Tibial nerve (tissue), 4 donors: Measurements from ENCODE around the gene SRSF3. TPM values are rescaled to one million over a fixed set of nuclear protein-coding genes. Genes with fewer than 3 reads are reported as not detected.
"Not testable (repeated sequence)": the region's sequence is repeated elsewhere in the genome, so short reads cannot be mapped to it uniquely, and the experiment has no call there.

Source experiments
- DNase-seq, 2 donors: peaks; one replicate each; pipeline ENCODE4 v3.0.0-alpha.2; 2019; ENCODE audit warnings: low spot score in 2 of 2
- H3K27ac ChIP-seq, 4 donors: fragments of 200-600 bp; sonication (generic) in 3 of 4; one replicate each; pipeline ENCODE4 v1.5.1; 2017 to 2019; ENCODE audit warnings: mild to moderate bottlenecking in 1 of 4
- H3K27me3 ChIP-seq, 2 donors: fragments of 200-600 bp; sonication (generic) in 1 of 2; one replicate each; pipeline versions ENCODE4 v1.5.1 to v1.6.0; 2017 to 2019
- H3K36me3 ChIP-seq, 3 donors: fragments of 200-600 bp; sonication (generic); one replicate each; pipeline ENCODE4 v1.5.1; 2018 to 2019
- H3K4me1 ChIP-seq, 4 donors: fragments of 200-600 bp; sonication (generic) in 3 of 4; one replicate each; pipeline ENCODE4 v1.5.1; 2017 to 2019
- H3K4me3 ChIP-seq, 4 donors: fragments of 200-600 bp; sonication (generic) in 3 of 4; one replicate each; pipeline ENCODE4 v1.5.1; 2017 to 2019; ENCODE audit warnings: mild to moderate bottlenecking in 1 of 4, moderate library complexity in 1 of 4
- H3K9me3 ChIP-seq, 4 donors: fragments of 200-600 bp; sonication (generic) in 3 of 4; one replicate each; pipeline ENCODE4 v1.5.1; 2017 to 2019
- EP300 ChIP-seq, 2 donors: sonication (generic); formaldehyde crosslinking; IDR thresholded peaks; one replicate each; pipeline ENCODE4 v1.6.1; 2017; ENCODE audit warnings: antibody characterized with exemption in 2 of 2, mild to moderate bottlenecking in 1 of 2
- POLR2A ChIP-seq, 2 donors: fragments of 450-650 bp; IDR thresholded peaks; one replicate each; pipeline ENCODE4 v1.6.1; 2017; ENCODE audit warnings: antibody characterized with exemption in 2 of 2, mild to moderate bottlenecking in 2 of 2, moderate library complexity in 2 of 2
- WGBS, 2 donors: methylation state at CpG; one replicate each; pipeline ENCODE4 v1.1.5; 2018; 5-methylcytosine and 5-hydroxymethylcytosine counted together
- total RNA-seq, 4 donors: library from RNA; depleted of rRNA; stranded (reverse); fragments of >200 nt; gene quantifications; one replicate each; pipeline ENCODE4 v1.1.0, GENCODE V29; 2016
- TF ChIP-seq, protein P1 (sequence below), 5 experiments: fragments of 200-600 bp in 3 of 5; fragments of 450-650 bp in 2 of 5; sonication (generic) in 3 of 5; IDR thresholded peaks; one replicate each; pipeline ENCODE4 v1.5.1; 2016 to 2019; ENCODE audit warnings: antibody characterized with exemption in 5 of 5, mild to moderate bottlenecking in 3 of 5, moderate library complexity in 2 of 5

SRSF3 gene
- total RNA-seq, 4 donors from 2014 or later: 185 to 260 (median 221) TPM

DNA sequence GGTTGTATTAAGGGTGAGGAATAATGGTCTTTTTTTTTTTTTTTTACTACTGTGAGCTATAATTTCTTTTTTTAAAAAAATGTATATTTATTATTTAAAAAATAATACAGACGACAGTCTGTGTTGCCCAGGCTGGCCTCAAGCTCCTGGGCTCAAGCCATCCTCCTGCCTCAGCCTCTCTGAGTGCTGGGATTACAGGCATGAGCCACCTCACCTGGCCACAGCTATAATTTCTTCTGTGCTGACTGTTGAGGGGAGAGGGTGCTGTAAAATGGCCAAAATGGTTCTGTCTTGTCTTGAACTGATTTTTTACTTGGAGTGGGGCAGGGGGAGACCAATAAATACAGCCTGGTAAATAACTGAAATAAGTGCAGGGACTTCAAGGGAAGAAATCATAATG, 3.6 kb downstream of the SRSF3 start:
- DNase-seq: no peak
- H3K9me3 ChIP-seq: no peaks in the 10 kb centered on the region
- peak overlapping the region; percentile 58 to 90 (median 70) for H3K4me3 ChIP-seq
- no peaks in the 10 kb centered on the region for H3K27me3 ChIP-seq
- H3K27ac ChIP-seq: peak overlapping the region in 3 of 4 donors; percentile 1 to 99 (median 99)
- H3K36me3 ChIP-seq: peaks cover 2 to 60% (median 22%) of the 10 kb centered on the region in 3 donors
- TF ChIP-seq, protein P1, sequence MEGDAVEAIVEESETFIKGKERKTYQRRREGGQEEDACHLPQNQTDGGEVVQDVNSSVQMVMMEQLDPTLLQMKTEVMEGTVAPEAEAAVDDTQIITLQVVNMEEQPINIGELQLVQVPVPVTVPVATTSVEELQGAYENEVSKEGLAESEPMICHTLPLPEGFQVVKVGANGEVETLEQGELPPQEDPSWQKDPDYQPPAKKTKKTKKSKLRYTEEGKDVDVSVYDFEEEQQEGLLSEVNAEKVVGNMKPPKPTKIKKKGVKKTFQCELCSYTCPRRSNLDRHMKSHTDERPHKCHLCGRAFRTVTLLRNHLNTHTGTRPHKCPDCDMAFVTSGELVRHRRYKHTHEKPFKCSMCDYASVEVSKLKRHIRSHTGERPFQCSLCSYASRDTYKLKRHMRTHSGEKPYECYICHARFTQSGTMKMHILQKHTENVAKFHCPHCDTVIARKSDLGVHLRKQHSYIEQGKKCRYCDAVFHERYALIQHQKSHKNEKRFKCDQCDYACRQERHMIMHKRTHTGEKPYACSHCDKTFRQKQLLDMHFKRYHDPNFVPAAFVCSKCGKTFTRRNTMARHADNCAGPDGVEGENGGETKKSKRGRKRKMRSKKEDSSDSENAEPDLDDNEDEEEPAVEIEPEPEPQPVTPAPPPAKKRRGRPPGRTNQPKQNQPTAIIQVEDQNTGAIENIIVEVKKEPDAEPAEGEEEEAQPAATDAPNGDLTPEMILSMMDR (IDR thresholded peaks at IDR 0.05): no peak
- no peak for TF ChIP-seq EP300 (IDR thresholded peaks at IDR 0.05)
- TF ChIP-seq POLR2A (IDR thresholded peaks at IDR 0.05): no peak
- 11 to 12% methylated on average over 1 of the region's 1 CpG for WGBS, 2 donors
- H3K4me1 ChIP-seq: peaks cover 0 to 70% (median 48%) of the 10 kb centered on the region in 4 donors

DNA sequence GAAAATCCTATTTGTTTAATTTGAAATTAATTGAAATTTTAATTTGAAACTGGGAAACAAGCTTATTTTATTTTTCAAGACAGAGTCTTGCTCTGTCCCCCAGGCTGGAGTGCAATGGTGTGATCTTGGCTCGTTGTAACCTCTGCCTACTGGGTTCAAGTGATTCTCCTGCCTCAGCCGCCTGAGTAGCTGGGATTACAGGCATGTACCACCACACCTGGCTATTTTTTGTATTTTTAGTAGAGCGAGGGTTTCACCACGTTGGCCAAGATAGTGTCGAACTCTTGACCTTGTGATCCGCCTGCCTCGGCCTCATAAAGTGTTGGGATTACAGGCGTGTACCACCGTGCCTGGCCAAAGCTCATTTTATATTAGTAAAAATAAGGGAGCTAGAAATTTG, 4.2 kb downstream of the SRSF3 start:
- H3K9me3 ChIP-seq: no peaks in the 10 kb centered on the region
- peak overlapping the region in 3 of 4 donors; percentile 1 to 99 (median 47) for H3K27ac ChIP-seq
- H3K27me3 ChIP-seq: no peaks in the 10 kb centered on the region
- peaks cover 0 to 72% (median 48%) of the 10 kb centered on the region in 4 donors for H3K4me1 ChIP-seq
- peak overlapping the region; percentile 58 to 90 (median 70) for H3K4me3 ChIP-seq
- H3K36me3 ChIP-seq: peaks cover 2 to 66% (median 26%) of the 10 kb centered on the region in 3 donors
- 10 to 25% methylated on average over 9 of the region's 9 CpGs for WGBS, 2 donors
- no peak for DNase-seq
- TF ChIP-seq, protein P1 (IDR thresholded peaks at IDR 0.05): no peak
- TF ChIP-seq EP300 (IDR thresholded peaks at IDR 0.05) (no peak), POLR2A (IDR thresholded peaks at IDR 0.05) (no peak)

DNA sequence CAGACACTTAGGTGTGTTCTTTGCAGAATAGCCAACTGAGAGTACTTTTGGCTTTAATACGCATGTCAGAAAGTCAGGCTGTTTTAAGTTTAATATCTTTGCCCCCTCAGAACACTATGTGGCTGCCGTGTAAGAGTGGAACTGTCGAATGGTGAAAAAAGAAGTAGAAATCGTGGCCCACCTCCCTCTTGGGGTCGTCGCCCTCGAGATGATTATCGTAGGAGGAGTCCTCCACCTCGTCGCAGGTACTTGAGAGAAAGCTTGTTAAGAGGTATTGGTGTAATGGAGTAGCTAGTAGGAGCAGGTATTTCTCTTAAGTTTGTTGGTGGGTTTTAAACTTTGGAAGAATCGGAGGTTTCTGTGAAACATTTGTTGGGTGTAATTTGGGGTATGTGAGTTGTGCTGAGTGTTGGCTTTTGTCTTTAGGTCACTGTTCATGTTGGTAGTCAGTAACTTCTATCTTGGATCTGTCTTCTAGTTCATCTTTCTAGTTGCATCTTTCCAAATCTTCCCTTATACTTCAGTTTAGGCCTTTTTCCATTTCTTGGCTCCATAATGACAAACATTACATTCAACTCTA, 4.7 kb downstream of the SRSF3 start:
- H3K4me3 ChIP-seq: peak overlapping the region; percentile 58 to 90 (median 70)
- H3K27me3 ChIP-seq: no peaks in the 10 kb centered on the region
- H3K4me1 ChIP-seq: peaks cover 0 to 73% (median 52%) of the 10 kb centered on the region in 4 donors
- H3K9me3 ChIP-seq: no peaks in the 10 kb centered on the region
- H3K27ac ChIP-seq: peak overlapping the region in 3 of 4 donors; percentile 1 to 99 (median 47)
- peaks cover 2 to 71% (median 27%) of the 10 kb centered on the region in 3 donors for H3K36me3 ChIP-seq
- TF ChIP-seq EP300 (IDR thresholded peaks at IDR 0.05) (peak in 1 of 2 donors; percentile 5), POLR2A (IDR thresholded peaks at IDR 0.05) (no peak)
- 61 to 66% methylated on average over 11 of the region's 11 CpGs for WGBS, 2 donors
- no peak for DNase-seq

DNA sequence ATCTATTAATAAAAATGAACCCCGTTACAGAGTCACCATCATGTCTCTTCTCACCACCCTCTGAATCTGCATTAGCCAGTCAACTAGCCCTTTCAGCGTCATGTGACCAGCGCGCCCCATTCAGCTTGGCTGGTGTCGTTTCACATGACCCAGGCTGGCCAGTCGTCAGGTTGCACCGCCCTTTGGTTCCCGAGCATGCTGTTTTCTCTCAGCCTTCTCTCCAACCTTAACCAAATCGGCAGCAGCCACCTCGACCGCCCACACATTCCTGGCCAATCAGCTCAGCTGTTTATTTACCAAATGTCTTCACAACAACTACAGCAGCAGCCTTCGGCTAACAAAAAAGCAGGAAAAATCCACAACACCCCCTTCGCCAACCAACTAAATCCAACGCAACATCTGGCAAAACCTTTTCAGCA, 5.6 kb downstream of the SRSF3 start:
- 61% methylated on average over 14 of the region's 14 CpGs for WGBS, 2 donors

DNA sequence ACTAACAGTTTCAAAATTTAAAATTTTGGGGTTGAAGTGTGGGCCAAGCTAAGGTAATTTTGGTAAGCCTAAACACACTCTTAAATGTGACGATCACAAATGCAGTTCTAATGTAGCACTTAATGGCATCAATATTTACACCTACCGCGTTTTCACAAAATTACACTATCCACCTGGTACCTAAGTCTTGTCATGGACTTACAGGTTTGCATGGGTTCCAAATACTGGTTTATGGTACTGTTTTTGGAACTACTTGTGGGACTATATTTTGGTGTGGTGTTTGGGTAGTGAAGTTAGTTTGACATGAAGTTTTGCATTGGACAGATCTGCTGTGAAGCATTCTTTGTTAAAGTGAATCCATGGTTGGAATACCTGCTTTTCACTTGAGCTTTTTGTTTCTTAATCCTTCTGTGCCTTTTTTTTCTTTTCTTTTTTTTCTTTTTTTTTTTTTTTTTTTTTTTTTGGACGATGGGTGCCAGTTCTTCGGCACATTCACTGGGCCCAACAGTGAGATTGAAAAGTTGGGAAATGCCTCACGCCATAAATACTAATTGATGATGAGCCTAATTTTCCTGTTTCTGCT, 6.5 kb downstream of the SRSF3 start:
- TF ChIP-seq POLR2A (IDR thresholded peaks at IDR 0.05): no peak
- TF ChIP-seq, protein P1 (IDR thresholded peaks at IDR 0.05): no peak
- TF ChIP-seq EP300 (IDR thresholded peaks at IDR 0.05): no peak
- peaks cover 0 to 91% (median 58%) of the 10 kb centered on the region in 4 donors for H3K4me1 ChIP-seq
- H3K36me3 ChIP-seq: peaks cover 2 to 89% (median 37%) of the 10 kb centered on the region in 3 donors
- peak overlapping the region in 1 of 4 donors; percentile 76 for H3K4me3 ChIP-seq
- no peaks in the 10 kb centered on the region for H3K27me3 ChIP-seq
- H3K27ac ChIP-seq: peak overlapping the region in 1 of 4 donors; percentile 9
- 67 to 68% methylated on average over 6 of the region's 6 CpGs for WGBS, 2 donors
- H3K9me3 ChIP-seq: no peaks in the 10 kb centered on the region
- DNase-seq: no peak

More for the DNA sequence above, 5.6 kb downstream of the SRSF3 start:
- peak in 1 of 2 donors; percentile 39 for DNase-seq
- peak overlapping the region in 2 of 4 donors; percentile 47 to 99 for H3K27ac ChIP-seq
- H3K36me3 ChIP-seq: peaks cover 2 to 81% (median 31%) of the 10 kb centered on the region in 3 donors
- H3K4me1 ChIP-seq: peaks cover 0 to 83% (median 56%) of the 10 kb centered on the region in 4 donors
- TF ChIP-seq POLR2A (IDR thresholded peaks at IDR 0.05): no peak
- peak in 1 of 2 donors; percentile 50 for TF ChIP-seq EP300 (IDR thresholded peaks at IDR 0.05)
- no peaks in the 10 kb centered on the region for H3K27me3 ChIP-seq
- H3K4me3 ChIP-seq: peak overlapping the region in 2 of 4 donors; percentile 4 to 76
- H3K9me3 ChIP-seq: no peaks in the 10 kb centered on the region

DNA sequence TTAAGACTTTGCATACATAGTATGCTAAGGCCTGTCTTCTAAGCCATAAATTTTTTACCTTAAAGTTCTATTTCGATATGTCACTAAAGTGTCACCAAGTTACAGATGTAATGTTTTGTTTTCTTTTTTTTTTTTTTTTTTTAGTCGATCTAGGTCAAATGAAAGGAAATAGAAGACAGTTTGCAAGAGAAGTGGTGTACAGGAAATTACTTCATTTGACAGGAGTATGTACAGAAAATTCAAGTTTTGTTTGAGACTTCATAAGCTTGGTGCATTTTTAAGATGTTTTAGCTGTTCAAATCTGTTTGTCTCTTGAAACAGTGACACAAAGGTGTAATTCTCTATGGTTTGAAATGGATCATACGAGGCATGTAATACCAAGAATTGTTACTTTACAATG, 7.7 kb downstream of the SRSF3 start:
- peaks cover 2 to 97% (median 37%) of the 10 kb centered on the region in 3 donors for H3K36me3 ChIP-seq
- 51 to 62% methylated on average over 3 of the region's 3 CpGs for WGBS, 2 donors

More for the DNA sequence above, 7.7 kb downstream of the SRSF3 start:
- H3K4me3 ChIP-seq, DNase-seq, H3K27me3 ChIP-seq, H3K9me3 ChIP-seq: not testable (repeated sequence)
- Histone ChIP-seq H3K4me1 (peaks cover 0 to 98% (median 58%) of the 10 kb centered on the region in 4 donors), H3K27ac (peak overlapping the region in 1 of 4 donors; percentile 9)
